GM18868 (cell line): ENCODE data around the gene SORCS2.
"Not testable (repeated sequence)": the region's sequence is repeated elsewhere in the genome, so short reads cannot be mapped to it uniquely, and the experiment has no call there.

ENCODE experiments used
- ATAC-seq: cut with Tn5 transposase; IDR thresholded peaks from one replicate; pipeline ENCODE4 v1.9.1; 2021; ENCODE audit warnings: mild to moderate bottlenecking, moderate library complexity; ENCODE audit not compliant: unreplicated experiment

SORCS2 gene

DNA sequence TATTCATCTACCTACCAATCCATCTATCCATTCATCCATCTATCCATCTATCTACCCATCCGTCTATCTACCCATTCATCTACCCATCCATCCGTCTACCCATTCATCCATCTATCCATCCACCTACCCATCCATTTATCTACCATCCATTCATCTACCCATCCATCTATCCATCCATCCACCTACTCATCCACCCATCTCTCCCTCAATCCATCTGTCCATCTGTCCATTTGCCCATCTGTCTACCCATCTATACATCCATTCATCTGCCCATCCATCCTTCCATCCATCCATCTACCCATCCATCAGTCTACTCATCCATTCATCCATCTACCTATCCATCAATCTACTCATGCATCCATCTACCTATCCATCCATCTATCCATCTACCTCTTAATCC is 369.2 kb downstream of the SORCS2 start:
- ATAC-seq: no peak

DNA sequence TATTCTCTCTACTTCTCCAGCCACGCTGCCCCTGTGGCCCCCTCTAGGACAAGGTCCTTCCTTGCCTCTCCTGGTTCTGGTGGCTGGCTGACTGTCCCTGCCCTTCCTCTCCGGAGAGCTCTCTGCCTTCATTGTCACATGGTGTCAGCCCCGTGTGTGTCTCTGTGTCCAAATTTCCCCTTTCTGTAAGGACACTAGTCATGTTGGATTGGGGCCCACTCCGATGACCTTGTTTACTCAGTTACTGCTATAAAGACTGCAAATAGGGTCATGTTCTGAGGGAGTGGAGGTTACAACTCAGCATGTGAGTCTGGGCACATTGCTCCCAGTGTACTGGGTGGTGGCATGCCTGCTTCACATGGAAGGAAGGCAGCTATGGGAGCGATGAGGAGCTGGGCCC is 371.9 kb downstream of the SORCS2 start:
- no peak for ATAC-seq

DNA sequence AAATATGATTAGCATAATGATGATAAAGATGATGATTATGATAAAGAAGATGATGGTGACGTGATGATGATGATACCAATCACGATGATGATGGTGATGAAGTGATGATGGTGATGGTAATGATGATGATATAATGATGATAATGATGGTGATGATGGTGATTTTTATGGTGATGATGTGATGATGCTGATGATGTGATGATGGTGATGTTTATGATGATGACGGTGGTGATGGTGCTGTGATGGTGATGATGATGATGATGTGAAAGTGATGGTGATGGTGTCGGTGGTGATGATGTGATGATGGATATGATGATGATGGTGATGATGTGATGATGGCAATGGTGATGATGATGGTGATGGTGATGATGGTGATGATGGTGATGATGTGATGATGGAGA is 373.1 kb downstream of the SORCS2 start:
- no peak for ATAC-seq

DNA sequence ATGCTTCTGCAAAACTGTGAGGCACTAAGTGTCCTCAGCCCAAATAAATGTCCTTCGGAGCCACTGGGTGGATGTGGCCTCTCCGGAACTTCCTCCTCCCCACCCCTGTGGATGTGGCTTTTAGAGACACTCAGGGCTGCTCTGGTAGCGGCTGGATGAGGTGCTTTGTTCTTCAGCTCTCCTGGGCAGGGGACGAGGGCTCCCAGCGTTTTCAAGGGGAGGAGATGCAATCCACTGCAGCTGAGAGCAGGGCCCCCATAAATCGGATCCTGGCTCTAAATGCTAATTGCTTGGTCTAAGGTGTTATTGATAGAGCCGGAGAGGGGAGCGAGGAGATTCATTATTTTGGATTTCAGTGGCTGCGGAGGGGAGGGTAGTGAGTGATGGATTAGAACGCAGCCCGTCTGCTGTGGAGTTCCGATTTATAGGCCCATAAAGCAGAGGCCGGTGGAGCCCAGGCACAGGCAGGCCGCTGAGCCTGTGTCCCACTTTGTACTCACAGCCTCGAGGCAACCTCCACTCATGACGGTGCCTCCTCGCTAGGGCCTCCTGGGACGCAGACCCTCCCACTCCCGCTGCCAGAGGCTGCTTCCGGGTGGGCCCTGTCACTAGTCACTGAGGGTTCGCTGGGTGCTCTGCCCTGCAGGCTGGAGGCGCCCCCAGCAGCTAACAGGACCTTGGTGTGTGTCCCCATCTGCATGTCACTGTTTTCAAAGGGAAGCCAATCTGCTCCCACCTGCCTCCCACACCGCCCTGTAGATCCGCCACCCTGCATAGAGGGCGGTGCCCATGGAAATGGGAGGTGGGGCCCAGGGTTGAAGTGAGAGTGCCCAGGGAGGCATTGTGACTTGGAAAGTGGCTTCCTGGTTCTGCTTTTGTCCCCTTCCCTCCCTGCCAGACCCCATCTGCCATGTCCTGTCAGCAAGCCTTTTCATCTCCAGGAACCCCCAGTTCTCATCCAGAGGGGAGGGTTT is 377.8 kb downstream of the SORCS2 start:
- ATAC-seq: no peak

DNA sequence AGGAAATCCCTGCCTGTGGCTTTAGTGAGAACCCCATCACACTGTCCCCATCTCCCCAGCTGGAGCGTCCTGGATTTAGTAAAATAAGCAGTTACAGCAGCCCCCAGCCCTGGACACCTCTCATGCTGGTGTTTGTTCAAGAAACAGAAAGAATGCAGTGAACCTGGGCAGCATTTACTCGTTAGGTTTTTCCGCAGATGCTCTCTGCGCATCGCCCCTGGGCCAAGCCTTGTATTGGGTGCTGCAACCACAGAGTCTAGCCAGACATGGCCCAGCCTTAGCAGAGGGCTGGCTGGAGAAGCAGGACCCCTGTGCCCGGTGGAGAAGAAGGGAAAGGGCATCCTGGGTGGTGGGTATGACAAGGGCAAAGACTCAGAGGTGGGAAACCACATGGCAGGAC is 378.7 kb downstream of the SORCS2 start:
- no peak for ATAC-seq

DNA sequence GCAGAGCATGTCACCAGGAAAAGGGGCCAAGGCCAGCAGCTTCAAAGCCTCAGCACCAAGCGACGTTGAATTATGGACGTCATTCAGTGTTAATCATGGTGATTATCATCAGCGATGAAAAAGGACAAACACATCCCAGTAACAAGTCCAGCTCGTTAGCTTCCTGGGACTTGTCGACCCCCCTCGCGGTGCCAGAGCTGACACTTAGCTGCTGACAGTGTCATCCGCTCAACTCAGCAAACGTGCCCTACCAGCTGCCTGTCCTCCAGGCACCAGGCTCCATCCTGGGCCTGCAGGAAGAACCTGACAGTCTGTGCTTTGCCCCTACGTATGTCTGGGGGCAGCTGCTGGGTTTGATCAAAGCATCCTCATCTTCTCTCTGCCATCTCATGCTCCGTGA is 379.4 kb downstream of the SORCS2 start:
- ATAC-seq: no peak

DNA sequence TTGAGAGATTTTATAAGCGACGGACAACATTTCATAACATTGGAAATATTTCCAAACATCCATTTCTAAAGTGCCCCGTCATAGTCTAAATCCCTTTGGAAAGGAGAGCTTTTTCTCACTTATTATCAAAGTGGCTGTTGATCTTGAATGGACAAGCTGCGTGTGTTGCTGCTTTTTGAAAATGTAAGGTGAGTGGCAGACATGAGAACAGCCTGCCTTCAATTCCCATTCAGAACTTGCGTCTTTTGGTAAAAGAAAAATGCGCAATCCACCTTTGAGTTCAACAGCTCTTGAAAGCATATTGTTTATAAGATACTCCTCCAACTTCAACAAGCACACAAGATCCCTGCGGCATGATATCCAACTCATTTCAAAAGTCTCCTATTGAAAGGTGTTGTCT is 380.6 kb downstream of the SORCS2 start:
- ATAC-seq: no peak

DNA sequence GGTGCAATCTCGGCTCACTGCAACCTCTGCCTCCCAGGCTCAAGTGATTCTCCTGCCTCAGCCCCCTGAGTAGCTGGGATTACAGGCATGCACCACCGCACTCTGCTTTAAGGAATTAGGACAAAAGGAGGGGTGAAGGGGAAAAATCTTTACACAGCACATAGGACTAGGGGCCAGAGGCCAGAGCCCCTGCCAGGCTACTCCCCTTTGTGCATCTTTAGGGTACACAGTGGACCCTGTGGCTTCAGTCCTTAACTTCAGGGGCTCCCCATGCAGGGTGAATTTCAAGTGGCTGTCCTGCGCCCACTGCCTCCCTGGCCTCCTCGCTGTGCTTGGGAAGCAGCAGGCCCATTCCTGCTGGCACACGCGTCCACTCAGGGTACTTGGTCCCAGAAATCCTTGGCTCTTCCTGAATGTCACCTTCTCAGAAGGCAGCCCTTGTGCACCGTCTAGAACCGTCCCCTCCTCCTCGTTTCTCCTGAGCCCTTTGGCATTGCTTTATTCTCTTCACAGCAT is 381.3 kb downstream of the SORCS2 start:
- no peak for ATAC-seq

DNA sequence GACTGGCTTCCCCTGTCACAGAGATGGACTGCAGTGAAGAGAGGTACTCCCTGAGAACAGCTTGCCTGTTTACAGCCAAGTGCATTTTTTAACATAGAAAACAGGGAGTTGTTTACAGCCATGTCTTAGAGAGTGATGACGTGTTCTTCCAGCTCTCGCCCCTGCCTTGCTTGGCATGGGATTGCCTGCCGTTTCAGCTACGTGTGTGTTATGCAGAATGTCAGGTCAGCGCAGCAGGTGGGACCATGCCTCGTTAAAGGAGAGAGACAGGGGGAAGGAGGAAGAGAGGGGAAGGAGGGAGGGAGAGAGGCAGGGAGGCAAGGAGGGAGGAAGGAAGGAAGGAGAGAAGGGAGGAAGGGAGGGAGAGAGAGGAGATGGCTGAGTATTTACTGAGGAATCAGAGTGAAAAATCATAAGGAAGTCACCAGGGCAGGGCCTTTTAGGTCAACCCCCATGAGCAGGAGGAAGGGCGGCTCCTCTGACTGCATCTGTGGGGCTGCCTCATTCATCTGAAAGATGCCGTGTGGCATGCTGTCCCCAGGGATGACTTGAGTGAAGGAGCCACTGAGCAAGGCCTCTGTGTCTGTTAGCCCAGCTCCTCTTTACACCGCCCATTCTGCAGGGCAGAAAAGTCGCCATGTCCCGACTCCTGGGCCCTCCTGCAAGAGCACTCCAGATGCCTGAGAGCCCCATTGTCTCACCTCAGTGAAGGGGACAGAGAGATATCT is 382.1 kb downstream of the SORCS2 start:
- ATAC-seq: no peak

DNA sequence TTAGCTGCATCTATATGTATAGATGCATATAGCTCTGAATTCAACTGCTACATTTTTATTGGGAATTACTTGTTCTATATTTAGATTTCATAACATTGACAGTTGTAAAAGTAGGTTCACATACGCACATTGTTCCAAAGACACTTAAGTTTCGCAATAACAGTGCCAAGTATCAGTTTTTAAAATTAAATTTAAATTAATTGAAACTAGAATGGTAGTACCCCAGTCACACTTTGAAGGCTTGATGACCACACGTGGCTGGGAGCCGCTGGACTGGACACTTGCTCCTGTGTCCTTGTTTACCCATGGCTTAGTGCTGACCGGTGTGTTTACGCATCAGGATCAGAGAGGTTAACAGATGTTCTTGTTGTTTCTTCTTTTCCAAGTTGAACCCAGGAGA is 383.1 kb downstream of the SORCS2 start:
- no peak for ATAC-seq

DNA sequence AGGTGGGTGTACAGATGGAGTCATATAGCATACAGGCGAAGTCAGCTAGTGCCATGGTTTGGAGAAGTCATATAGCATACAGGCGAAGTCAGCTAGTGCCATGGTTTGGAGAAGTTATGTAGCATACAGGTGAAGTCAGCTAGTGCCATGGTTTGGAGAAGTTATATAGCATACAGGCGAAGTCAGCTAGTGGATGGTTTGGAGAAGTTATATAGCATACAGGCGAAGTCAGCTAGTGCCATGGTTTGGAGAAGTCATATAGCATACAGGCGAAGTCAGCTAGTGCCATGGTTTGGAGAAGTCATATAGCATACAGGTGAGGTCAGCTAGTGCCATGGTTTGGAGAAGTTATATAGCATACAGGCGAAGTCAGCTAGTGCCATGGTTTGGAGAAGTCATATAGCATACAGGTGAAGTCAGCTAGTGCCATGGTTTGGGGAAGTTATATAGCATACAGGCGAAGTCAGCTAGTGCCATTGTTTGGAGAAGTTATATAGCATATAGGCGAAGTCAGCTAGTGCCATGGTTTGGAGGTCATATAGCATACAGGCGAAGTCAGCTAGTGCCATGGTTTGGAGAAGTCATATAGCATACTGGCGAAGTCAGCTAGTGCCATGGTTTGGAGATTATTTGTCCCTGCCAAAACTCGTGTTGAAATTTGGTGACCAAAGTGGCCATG is 385.2 kb downstream of the SORCS2 start:
- not testable (repeated sequence) for ATAC-seq

DNA sequence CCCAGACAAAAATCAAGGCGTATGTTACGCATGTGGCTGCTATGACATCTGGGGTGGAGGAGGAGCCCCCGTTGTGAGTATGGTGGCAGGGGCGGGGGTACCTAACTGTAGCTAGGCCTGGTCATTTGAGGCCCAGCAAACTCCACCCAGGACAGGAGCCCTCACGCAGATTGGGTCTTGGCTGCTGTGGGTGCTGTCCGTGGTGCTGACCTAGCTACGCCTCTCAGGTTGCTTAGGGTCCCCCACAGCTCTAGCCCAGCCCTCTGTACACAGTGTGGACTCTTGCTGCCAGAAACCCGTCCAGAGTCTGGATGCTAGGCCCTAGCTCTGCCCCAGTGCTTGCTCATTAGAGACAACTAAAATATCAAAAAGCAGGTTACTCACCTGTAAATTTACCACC is 389.1 kb downstream of the SORCS2 start:
- ATAC-seq: no peak

DNA sequence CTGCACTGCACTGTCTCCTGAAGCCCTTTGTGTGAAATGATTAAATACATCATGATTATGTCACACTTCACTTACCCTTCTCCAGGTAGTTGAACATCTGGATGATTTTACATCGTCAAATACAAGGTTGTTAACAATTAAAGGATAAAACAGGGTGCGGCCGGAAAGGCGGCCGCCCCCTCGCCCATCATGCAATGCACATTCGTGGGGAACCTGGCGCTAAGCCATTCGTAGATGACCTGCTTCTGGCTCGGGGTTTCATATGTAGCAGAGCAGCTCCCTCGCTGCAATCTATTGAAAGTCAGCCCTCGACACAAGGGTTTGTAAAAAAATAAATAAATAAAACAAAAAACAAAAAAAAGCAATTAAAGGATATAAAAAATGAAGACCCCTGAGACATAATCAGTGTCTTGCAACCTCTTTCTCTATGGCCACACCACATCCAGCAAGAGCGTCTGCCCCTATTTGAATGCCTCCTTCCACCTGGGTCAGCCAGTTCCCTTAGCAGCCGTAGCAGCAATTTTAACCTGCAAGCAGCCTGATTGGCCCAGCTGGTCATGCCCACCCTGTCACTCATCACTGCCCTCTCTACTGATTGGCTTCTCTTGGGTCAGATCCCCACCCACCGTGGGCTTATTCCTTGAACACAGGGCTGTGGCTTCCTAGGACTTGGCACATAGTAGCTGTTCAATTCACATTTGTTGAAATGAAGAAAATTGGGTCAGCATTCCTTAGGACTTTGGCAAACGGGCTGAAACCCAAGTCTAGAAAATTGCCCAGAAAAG is 390.2 kb downstream of the SORCS2 start:
- ATAC-seq: no peak

DNA sequence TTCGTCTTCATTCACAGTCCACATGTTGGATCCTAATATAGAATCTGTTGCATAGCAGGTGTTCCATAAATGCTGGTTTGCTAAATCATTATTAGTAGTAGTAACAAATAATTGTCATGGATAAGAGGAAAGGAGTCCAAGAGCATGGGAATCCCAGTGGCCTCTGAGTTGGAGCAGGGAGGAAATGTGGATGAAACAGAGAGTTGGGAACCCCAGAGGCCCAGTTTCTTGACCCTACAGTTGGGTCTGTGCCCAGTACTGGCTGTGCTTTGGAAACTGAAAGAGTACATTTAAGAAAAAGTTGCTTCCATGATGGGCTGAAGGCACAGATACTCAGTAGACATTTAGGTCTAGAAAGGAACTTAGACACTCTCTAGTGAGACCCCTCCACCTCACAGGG is 391.8 kb downstream of the SORCS2 start:
- ATAC-seq: no peak

DNA sequence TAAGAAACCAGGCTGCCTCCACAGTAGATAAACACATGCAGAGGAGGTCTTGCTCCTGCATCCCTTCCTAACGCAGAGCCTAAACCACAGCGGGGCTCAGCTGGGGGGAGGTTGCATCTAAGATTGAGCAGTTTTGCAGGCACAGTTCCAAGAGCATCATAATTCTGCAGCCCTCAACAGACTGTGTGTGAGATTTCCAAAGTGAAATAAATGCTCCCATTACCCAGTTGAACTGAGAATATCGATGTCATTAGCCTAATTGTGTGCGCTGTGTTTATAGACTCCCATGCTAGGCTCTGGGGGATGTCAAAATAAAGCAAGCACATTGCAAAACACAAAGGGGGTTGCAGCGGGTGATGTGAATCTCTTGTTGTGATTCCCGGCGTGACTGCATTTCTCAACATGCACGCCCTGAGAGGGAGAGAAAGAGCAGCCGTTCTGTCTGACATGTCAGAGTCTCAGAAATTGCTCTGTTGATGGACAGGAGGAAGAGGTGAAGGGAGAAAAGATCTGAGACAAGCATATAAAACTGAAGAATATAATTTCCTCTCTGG is 392.3 kb downstream of the SORCS2 start:
- no peak for ATAC-seq

DNA sequence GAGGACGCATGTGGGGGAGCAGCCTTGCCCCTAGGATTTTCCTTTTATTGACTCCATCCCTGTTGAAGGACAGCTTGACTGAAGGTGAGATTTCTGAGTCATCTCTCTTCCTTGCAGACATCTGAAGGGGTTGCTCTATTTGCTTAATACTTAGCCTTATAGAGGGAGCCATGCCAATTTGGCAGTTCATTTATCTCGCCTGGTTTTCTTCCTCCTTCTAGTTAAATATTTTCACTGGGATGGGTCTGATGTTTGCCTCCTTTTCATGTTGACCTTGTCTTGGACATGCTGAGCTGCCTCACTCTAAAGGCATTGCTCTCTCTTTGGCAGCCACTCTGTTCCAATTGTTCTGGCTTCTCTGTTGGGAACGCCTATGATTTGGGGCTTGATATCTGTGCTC is 393.4 kb downstream of the SORCS2 start:
- no peak for ATAC-seq

DNA sequence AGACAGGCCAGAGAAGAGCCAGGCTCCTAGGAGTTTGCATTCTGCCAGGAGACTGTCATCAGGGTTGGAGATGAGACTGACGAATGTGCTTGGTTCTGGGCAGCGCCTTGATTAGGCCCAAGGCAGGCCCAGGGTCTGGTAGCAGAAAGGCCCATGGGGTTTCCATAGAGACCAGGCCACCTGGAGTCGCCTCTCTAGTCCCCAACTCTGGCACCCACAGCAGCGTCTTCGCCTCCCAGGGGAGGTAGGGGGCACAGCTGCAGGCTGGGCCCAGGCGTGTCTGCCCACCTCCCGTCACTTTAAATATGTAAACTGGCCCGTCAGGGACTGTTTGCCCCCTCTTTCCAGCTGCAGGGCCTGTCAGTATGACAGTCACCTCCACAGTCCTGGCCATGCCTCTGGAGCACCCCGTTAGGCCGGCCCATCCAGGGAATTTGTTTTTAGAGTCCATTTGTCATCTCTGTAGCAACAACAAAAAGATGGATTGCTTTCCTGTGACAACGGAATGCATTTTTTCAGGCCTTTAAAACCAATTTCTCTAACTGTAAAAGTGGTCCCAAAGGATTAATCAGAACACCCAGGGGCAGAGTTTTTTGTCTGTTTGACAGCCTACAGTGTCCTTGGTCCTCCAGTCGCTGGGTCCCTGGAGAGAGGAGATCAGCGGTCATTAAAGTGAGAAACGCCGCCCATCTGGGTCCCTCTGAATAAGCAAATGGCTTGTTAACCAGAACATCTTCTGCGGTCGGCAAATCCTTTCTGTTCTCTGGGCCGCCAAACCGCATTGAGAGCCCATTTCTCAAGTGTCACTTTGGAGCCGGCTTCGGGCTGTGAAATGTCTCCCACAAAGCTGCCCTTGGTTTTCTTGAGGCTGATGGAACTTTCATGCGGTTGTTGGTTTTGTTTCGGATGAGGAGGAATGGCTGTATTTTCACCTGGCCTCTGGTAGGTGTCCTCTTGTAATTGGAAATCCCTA is 395.4 kb downstream of the SORCS2 start:
- no peak for ATAC-seq

DNA sequence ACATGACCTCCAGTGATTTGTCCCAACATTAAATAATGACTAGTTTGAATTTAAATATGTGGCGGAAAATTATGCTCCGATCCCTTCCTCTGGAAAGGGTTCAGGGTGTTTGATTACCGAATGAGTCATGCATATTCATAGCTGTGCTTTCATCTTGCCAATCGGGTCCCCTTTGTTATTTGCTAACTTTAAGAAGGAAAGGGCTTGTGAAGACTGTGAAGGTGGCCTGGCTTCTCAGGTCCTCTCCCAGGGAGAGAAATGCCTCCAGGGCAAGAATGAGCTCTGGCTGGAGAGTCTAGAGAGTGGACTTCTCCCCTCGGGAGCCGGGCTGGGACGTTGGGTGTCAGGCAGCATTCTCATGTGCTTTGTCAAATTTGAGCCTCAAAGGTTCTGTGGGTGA is 397.9 kb downstream of the SORCS2 start:
- ATAC-seq: no peak

DNA sequence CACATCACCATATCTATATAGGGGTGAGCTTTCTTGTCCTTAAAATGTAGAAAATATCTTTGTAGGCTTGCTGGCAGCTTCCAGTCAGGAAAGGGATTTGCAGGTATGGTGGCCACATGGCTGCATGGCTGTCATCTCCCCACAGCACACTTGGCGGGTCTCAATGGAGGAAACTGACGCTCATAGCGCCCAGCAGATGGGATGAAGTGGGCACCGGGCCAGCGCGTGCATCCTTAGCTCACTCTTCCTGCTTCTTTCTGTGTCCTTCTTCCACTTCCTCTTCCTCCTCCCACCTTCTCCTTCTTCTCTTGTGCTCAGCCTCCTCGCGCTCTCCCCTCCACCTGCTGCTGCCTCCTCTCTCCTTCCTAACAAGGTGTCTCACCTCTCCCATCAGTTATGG is 398.6 kb downstream of the SORCS2 start:
- ATAC-seq: no peak
